ELF-1 (cell line): ENCODE measurements around the gene PSME4.

Source experiments
- DNase-seq: peaks from one replicate; pipeline ENCODE4 v3.0.0-alpha.2; 2016; ENCODE audit warnings: low read depth, low spot score

Gene PSME4, protein sequence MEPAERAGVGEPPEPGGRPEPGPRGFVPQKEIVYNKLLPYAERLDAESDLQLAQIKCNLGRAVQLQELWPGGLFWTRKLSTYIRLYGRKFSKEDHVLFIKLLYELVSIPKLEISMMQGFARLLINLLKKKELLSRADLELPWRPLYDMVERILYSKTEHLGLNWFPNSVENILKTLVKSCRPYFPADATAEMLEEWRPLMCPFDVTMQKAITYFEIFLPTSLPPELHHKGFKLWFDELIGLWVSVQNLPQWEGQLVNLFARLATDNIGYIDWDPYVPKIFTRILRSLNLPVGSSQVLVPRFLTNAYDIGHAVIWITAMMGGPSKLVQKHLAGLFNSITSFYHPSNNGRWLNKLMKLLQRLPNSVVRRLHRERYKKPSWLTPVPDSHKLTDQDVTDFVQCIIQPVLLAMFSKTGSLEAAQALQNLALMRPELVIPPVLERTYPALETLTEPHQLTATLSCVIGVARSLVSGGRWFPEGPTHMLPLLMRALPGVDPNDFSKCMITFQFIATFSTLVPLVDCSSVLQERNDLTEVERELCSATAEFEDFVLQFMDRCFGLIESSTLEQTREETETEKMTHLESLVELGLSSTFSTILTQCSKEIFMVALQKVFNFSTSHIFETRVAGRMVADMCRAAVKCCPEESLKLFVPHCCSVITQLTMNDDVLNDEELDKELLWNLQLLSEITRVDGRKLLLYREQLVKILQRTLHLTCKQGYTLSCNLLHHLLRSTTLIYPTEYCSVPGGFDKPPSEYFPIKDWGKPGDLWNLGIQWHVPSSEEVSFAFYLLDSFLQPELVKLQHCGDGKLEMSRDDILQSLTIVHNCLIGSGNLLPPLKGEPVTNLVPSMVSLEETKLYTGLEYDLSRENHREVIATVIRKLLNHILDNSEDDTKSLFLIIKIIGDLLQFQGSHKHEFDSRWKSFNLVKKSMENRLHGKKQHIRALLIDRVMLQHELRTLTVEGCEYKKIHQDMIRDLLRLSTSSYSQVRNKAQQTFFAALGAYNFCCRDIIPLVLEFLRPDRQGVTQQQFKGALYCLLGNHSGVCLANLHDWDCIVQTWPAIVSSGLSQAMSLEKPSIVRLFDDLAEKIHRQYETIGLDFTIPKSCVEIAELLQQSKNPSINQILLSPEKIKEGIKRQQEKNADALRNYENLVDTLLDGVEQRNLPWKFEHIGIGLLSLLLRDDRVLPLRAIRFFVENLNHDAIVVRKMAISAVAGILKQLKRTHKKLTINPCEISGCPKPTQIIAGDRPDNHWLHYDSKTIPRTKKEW (N-terminal part only)

DNA sequence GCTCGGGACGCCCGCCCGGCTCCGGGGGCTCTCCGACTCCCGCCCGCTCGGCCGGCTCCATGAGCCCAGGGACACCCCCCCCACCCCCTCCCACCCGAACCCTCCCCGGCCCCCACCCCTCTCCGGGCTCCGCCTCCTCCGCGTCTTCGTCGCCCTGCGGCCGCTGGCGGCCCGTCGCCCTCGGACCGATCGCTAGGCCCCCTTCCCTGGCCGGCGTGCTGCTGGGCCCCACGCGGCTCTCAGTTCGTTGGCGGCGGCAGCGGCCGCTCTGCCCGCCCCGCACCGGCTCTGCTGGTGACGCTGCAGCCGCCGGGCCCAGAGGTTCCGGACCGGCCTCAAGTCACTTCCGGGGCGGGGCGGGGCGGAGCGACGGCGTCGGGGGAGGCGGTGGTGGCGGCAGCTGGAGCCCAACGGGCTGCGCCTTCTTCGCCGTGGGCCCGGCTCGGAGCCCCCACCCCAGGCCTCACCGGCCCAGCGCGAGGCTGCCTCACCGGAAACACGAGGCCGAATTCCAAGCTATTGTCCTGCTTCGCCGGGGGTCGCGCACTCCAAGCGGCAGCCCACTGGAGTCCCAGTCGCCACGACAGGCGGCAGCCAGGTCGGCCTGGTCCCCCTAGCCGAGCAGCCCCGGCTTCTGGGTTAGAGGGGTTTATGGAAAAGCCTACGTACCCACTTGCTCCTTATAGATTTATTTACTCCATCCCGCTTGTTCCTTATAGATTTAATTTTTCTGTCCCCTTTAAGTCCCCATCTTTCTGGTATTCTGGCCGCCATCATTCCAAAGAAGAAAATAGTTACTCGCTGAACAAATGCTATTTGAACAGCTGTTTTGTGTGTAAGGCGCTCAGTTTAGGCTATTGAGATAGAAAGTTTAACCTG, at the start of gene PSME4:
Gene PSME4 (minus strand): TSS at position 270 of the 879 bp plus-strand sequence. CDS start 209 bp downstream, at position 61.
- peak; percentile 89 for DNase-seq

DNA sequence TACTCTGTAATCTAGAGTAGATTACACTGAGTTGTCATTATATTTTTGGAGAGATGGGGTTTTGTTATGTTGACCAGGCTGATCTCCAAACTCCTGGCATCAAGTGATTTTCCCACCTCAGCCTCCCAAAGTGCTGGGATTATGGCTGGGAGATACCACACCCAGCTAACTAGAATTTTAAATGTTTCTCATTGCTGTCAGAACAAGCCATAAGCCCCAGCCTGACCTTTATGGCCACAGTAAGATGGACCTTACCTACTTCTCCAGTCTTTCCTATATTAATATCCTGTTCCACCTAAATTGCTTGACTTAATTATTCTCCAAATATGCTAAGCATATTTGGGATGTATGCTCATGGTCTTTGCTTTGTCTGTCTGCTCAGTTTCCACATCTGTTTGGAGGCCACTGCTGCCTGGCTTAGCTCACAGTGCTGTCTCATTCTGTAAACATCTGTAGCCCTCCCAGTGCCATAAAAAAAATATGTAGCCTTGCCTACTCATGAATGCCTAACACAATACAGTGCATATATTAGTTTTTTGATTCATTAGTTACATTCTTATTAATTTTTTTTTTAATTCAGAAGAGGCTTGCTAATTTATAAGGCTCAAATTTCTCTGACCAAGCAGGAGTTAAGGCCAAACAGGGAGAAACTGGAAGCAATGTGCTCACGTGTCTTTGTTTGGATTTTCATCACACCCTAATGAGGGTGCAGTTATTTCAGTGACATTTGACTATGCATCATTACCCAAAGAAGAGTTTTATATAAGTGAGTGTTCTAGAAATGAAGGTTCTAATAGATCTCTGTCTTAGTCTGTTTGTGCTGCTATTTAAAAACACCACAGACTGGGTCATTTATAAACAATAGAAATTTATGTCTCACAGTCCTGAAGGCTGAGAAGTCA, 45.3 kb upstream of the PSME4 start:
- no peak for DNase-seq

DNA sequence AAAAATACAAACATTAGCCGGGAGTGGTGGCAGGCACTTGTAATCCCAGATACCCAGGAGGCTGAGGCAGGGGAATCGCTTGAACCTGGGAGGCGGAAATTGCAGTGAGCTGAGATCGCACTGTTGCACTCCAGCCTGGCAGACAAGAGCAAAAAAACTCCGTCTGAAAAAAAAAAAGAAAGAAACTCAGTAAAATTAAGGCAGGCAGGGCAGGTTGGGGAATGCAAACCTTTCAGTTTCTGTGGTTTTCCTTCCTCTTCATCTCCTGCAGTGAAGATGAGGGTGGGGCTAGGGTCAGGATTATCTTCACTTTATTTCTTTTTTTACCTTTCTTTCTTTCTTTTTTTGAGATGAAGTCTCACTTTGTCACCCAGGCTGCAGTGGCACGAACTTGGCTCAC, 43.2 kb upstream of the PSME4 start:
- no peak for DNase-seq

DNA sequence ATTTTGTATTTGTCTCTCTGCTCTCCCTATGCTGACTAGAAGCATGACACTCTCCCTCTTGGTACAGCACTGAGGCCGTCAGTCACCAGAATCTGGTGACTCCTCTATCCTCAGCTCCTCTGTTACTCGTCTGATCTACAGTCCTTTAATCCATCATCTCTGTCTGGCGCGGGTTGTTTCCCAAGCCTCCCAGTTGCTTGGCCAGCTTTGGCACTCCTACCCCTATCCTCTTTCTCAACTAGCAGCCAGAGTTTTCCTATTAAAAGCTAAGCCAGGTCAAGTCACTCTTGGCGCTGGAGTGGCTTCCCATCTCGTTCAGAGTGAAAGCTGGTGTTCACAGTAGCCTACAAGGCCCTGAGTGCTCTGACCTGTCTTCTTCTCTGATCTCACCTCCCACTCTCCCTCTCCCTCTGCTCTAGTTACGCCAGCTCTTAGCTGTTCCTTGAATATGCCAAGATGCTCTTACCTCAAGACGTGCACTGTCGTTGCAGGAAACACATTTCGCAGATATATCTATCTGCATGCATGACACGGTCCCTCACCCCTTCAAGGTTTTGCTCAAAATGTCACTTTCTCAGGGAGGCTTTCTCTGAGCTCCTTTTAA, 41.8 kb upstream of the PSME4 start:
- no peak for DNase-seq

DNA sequence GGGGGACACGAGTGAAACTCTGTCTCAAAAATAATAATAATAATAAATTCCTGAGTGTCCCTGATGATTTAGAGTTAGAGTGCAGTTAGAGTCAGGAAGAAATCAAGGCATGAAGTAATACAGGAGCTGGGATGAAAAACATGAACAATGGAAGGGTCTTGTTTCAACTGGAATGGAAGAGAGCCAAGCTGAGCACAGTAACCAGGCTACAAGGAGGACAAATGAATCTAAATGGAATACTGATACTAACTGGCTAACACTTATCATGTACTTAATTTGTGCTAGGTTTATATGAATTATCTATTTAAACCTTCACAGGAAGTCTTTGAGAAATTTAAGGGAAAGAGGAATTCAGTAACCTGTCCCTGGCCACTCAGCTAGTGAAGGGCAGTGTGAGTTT, 38.8 kb upstream of the PSME4 start:
- DNase-seq = no peak

DNA sequence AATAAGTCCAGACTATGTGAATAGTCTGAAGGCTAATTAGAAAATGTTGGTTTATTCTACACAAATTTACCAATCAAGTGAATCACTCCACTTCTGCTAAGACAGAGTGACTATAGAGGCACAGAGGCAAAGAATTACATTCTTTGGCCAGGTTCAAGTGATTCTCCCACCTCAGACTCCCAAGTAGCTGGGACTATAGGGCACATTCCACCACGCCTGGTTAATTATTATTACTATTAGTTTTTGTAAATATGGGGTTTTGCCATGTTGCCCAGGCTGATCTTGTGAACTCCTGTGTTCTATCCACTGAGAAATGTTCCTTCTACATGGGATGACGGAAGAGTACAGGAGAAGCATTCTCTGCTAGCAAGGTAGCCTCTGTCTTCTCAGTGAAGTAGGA, 37.6 kb upstream of the PSME4 start:
- no peak for DNase-seq

DNA sequence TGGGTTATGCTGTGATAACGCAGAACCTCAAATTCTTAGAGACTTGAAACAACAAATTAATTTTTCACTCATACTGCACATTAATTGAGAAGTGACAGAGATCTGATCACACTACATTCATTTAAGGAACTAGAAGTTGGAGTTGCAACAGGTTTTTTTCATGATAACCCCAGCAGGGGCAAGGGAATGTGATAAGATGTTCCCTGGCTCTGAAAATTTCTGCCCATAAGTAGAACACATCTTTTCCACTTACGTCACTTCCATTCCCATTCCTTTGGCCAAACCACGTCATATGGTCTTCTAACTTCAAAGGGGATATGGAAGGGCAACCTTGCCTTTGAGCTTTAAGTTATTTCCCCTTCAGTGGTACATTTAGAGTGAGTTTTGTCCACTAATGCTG, 29.7 kb upstream of the PSME4 start:
- no peak for DNase-seq

DNA sequence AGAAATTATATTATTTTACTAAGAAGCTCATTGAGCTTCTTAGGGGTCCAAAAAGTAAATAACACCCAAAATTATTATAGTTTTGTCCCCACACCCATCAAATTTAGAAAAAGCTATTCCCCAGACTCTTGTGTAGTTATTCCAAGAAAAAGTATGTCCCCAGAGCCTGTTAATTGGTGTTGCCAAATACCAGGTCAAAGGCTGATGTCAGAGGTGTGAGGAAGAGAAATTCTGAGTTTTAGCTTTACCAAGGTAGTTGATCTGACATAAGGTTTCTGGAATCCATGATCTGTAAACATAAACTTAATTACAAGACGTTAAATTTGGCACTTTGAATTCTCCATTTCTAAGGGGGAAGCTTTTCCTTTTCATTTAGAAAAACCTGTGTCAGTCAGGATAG, 29.3 kb upstream of the PSME4 start:
- DNase-seq = no peak

DNA sequence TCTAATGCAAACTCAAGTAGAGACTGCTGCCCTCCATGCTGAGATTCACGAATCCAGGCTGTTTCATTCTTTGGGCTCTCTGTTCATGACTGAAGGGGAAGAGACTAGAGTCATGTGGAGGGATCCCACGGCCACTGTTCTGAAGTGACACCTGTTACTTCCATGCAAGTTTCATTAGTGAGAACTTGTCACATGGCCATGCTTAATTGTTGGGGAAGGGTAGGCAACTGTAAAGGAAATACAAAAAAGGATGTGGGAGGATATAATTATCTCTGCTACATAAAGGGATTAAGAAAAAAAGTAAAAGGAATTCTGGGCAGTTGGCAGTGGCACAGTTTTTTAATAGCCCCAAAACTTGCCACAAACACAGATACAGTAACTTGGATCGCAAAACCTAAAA, 28.0 kb upstream of the PSME4 start:
- DNase-seq = no peak

DNA sequence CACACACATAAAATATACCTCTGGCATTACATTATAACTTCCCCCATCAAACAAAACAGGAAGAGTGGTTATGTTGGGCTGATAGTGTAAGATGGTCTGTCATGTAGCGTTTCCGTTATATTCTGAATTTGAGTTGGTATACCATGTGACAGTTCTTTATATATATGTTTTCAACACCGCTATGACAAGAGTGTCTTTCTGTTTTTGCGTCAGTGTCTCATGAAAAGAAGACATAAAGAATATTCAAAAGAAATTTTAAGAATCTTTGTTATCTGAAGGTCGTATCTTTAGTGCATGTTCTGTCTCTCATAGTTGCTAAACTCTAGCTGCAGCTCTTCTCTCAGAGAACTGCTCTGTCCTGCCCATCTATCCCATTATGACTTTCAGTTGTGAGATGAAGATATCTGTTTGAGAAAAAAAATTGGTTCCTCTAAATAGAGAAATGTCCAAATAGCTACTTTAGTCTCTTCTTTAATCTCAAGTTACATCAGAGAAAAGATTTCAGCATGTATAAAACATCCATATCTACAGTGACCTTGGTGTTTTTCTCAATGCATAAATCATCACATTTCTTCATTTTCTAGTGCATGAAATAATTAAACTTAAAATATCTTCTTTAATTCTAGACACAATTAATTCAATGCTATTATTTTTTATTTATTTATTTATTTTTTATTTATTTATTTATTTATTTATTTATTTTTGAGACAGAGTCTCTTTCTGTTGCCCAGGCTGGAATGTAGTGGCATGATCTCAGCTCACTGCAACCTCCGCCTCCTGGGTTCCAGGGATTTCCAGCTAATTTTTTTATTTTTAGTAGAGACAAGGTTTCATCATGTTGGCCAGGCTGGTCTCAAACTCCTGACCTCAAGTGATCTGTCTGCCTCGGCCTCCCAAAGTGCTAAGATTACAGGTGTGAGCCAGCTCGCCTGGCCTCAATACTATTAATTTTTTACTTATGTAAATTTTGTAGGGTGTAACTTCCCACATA, 24.3 kb upstream of the PSME4 start:
- no peak for DNase-seq

DNA sequence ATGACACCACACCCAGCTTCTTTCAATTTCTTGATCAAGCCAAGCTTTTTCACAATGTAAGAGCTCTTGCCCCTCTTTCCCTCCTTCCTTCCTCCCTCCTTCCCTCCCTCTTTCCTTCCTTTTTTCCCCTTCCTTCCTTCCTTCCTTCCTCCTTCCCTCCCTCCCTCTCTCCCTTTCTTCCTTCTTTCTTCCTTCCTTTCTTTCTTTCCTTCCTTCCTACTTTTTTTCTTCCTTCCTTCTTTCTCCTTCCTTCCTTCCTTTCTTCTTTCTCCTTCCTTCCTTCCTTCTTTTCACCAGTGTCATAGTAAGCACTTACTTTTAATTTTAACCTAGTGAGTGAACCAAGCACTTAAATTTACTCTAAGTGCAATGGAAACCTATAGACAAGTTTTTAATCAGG, 21.2 kb upstream of the PSME4 start:
- no peak for DNase-seq

DNA sequence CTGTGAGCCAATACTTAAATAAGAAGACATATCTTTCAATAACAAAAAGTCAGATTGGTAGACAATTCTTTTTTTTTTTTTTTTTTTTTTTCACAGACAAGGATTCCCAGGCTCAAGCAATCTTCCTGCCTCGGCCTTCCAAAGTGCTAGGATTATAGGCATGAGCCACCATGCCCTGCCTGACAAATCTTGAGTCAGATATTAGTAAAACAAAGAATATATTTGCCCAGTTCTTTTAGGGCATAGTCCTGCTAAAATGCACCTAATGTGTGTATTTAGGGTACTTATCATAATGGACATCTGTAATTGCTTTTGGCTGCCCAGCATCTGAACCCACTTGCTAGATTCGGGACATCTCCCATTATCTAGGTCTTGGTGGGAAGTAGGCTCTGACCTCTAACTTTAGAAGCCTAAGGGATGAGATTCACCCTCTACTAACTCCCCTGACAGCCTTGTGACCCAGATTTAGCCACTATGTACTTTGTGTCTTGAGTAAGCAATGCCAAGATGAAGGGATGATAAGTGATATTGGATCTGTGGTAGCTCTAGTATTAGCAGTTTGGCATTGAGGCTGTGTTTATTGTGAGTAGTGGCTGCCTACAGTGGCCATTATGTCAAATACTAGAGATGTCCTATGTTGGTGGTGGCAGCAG, 18.5 kb upstream of the PSME4 start:
- DNase-seq = no peak

DNA sequence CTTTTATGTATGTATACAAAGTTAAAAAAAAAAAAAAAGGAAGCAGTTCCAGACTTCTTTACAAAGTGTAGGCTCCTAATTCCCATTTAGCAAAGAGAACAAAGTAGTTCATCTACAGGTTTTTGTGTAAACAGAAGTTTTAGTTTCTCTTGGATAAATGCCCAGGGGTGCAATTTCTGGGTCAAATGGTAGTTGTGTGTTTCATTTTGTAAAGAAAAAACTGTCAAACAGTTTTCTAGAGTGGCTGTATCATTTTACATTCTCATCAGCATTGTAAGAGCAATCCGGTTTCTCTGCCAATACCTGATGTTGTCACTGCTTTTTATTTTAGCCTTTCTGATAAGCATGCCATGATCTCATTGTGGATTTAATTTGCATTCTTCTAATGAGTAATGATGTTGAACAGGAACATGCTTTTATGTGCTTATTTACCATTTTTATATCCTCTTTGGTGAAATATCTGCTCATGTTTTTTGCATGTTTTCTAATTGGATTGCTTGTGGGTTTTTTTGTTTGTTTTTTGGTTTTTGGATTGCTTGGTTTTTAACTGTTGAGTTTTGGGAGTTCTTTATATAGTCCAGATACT, 16.6 kb upstream of the PSME4 start:
- no peak for DNase-seq

DNA sequence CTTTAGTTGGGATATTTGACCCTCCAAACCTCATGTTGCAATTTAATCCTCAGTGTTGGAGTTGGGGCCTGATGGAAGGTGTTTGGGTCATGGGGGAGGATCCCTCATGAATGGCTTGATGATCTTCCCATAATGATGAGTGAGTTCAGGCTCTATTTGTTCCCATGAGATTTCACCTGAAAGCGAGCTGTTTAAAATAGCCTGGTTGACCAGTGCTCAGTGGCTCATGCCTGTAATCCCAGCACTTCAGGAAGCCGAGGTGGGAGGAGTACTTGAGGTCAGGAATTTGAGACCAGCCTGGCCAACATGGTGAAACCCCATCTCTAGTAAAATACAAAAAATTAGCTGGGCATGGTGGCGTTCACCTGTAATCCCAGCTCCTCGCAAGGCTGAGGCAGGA, 14.9 kb upstream of the PSME4 start:
- DNase-seq = no peak

DNA sequence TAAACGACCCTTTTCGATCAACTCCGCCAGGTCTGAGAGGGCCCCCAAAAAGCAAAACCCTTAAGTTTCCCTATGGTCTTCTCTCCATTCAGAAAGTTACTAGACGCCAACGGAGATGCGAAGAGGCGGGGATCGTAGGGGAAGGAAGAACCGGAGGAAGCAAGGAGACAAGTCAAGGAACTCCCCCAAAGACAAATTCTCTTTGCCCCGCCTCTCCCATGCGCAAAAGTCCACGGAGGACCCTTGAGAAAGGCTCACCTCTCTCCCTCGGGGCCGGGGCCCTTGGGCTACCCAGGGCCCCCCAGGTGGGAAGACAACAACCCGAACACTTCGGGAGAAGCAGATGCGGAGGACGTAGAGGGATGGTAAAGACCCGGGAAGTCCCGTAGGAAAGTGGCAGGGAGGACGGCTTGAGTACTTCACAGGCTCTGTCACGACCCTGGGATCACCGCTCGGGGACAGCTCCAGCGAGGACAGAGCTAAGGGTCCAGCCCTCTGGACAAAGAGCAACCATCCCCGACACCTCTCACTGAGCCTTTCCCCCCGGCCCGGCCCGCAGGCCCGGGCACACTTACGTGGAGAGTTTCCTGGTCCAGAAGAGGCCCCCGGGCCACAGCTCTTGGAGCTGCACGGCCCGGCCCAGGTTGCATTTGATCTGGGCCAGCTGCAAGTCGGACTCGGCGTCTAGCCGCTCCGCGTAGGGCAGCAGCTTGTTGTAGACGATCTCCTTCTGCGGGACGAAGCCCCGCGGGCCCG, 647 bp downstream of the PSME4 start:
- DNase-seq = peak; percentile 64

DNA sequence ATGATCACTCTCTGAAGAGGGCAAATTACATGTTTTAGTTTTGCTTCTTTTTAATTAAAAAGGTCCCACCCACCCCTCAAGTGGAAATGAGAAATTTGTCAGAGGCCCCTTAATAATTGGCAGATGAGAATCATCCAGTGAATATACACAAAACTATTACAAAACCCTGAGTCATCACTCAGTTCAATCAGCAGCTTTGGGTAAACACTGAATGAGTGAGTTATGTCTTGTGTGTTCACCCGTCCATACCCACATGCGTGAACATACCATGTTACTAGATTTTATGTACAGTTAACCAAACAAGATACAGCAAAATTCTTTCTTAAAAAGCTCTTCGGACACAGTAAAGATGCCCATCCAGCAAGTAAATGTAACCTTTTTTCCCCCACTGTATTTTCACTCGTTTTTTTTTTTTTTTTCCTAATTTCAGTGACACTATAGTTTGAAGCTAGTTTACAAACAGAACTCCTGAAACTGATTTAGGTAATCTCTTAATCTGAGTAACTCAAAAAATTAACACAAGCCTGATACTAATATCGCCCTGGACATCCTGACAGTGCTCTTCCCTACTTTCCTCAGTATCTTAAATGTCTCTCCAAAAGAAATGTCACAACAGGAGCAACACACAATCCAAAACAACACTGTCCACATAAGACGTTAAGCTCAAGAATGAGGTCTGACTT, 1.4 kb downstream of the PSME4 start:
- no peak for DNase-seq
